GM19397 (cell line): ENCODE measurements around the gene RXRA.

Experiments used
- ATAC-seq: cut with Tn5 transposase; IDR thresholded peaks from one replicate; pipeline ENCODE4 v1.9.1; 2021; ENCODE audit warnings: mild to moderate bottlenecking, moderate library complexity; ENCODE audit not compliant: unreplicated experiment

Gene RXRA

GRCh38 chr9:134410835-134411217 lies 84.6 kb downstream of the RXRA start:
- ATAC-seq, result no peak

- ATAC-seq, result no peak
Observed at GRCh38 chr9:134411440-134412297, 85.4 kb downstream of the RXRA start.

- ATAC-seq, result no peak
Observed at GRCh38 chr9:134412298-134412711, 86.0 kb downstream of the RXRA start.

- ATAC-seq, result no peak
Observed at GRCh38 chr9:134413112-134413715, 87.0 kb downstream of the RXRA start.

- ATAC-seq, result no peak
Observed at GRCh38 chr9:134413890-134414623, 87.8 kb downstream of the RXRA start.

GRCh38 chr9:134414900-134415425 lies 88.7 kb downstream of the RXRA start:
- no peak for ATAC-seq

- ATAC-seq, result no peak
Observed at GRCh38 chr9:134416385-134417015, 90.2 kb downstream of the RXRA start.

GRCh38 chr9:134418354-134418753 lies 92.1 kb downstream of the RXRA start:
- no peak for ATAC-seq

- ATAC-seq, result no peak
Observed at GRCh38 chr9:134419000-134419683, 92.9 kb downstream of the RXRA start.

- no peak for ATAC-seq
Observed at GRCh38 chr9:134419684-134420076, 93.4 kb downstream of the RXRA start.

GRCh38 chr9:134420281-134420845 lies 94.1 kb downstream of the RXRA start:
- no peak for ATAC-seq

- no peak for ATAC-seq
Observed at GRCh38 chr9:134420974-134421432, 94.7 kb downstream of the RXRA start.

- no peak for ATAC-seq
Observed at GRCh38 chr9:134421888-134422287, 95.6 kb downstream of the RXRA start.

- no peak for ATAC-seq
Observed at GRCh38 chr9:134422301-134423090, 96.2 kb downstream of the RXRA start.

- ATAC-seq, result no peak
Observed at GRCh38 chr9:134423166-134423565, 96.9 kb downstream of the RXRA start.

- no peak for ATAC-seq
Observed at GRCh38 chr9:134423749-134424148, 97.5 kb downstream of the RXRA start.

- ATAC-seq, result no peak
Observed at GRCh38 chr9:134424818-134425217, 98.6 kb downstream of the RXRA start.

- ATAC-seq, result no peak
Observed at GRCh38 chr9:134425401-134425800, 99.1 kb downstream of the RXRA start.

GRCh38 chr9:134425812-134426211 lies 99.6 kb downstream of the RXRA start:
- no peak for ATAC-seq
